A549 treated with RU486 at 1 μM for 4 hours (cell line): ENCODE data around the gene DSCAML1. TPM values are rescaled to one million over a fixed set of nuclear protein-coding genes. Genes with fewer than 3 reads are reported as not detected.

Source experiments
- total RNA-seq: library from RNA; stranded (reverse); fragments of 200-300 nt; extraction: Qiagen RNA extraction; gene quantifications from 5 replicates; pipeline ENCODE4 v1.2.3, GENCODE V29; 2022; ENCODE audit warnings: low read depth

DSCAML1 gene
- total RNA-seq, result 0.13 to 0.31 TPM (median 0.22 TPM) in 5 replicates

GRCh38 chr11:117796872-117797529, at the start of gene DSCAML1:
TSS of gene DSCAML1 (minus strand) at chr11:117797216. CDS start at chr11:117797079, 137 bp downstream.

GRCh38 chr11:117824571-117825537, 27.8 kb upstream of the DSCAML1 start, which contains the start of gene FXYD2:
TSS of gene FXYD2 (minus strand) at chr11:117824744. CDS start at chr11:117824678, 66 bp downstream.

Other genes starting within 250 kb of the DSCAML1 start
- gene FXYD2, start 27.5 kb upstream of the DSCAML1 start, total RNA-seq, result 14.3 to 23.4 TPM (median 14.8 TPM) in 5 replicates
- gene FXYD6, start 79.4 kb upstream of the DSCAML1 start, total RNA-seq, result 0.14 to 0.43 TPM (median 0.28 TPM) in 5 replicates
- not detected in 5 replicates for gene TMPRSS13, start 132.2 kb upstream of the DSCAML1 start, total RNA-seq
- gene IL10RA, start 189.2 kb upstream of the DSCAML1 start, total RNA-seq, result 0.05 TPM in 1 of 5 replicates, not detected in the others